Stimulated activated CD4-positive, alpha-beta T cell treated with anti-CD3 and anti-CD28 coated beads, Interleukin-1b, Interleukin-23, amount 100 ng/mL, for 24 hours (primary cell): ENCODE measurements around the gene RCAN2.
"Not testable (repeated sequence)": the region's sequence is repeated elsewhere in the genome, so short reads cannot be mapped to it uniquely, and the experiment has no call there.

ENCODE experiments used
- DNase-seq, 4 experiments: peaks; one replicate each; pipeline ENCODE4 v3.0.0-alpha.2; 2020; ENCODE audit warnings: low read depth in 4 of 4, low spot score in 1 of 4

RCAN2 gene

DNA sequence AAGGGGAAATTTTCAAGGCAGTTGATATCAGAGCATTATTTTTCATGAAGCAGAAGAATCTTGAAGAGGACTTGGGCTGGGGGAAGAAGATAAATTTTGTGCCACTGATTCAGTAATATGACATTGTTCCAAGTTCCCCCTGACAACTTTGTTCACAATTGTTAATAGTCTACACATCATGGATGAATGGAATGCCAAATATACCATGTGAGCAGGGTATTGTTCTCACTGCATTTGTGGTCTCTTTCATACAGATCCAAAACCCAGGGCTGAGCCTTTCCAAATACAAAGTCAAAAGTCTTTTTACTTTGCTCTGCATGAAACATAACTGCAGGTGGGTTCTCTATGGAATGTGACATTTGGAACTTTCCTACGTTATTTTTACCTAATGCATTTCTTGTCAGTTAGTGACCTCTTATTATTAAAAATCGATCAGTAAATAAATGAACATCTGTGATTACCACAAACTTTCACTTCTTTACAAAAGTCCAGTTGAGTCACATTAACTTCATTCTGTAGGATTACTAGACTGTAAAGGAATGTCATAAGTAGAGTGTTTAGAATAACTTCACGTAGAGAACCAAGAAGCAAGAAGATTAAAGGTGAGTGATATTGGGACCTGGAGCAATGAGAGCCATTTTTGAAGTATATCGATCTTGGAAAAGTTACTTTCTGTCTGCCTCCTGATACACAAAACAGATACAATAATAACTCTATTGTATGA is 100.9 kb downstream of the RCAN2 start:
- no peak for DNase-seq

DNA sequence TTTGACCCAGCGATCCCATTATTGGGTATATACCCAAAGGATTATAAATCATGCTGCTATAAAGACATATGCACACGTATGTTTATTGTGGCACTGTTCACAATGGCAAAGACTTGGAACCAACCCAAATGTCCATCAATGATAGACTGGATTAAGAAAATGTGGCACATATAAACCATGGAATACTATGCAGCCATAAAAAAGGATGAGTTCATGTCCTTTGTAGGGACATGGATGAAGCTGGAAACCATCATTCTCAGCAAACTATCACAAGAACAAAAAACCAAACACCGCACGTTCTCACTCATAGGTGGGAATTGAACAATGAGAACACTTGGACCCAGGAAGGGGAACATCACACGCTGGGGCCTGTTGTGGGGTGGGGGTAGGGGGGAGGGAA is 103.5 kb downstream of the RCAN2 start:
- not testable (repeated sequence) for DNase-seq

DNA sequence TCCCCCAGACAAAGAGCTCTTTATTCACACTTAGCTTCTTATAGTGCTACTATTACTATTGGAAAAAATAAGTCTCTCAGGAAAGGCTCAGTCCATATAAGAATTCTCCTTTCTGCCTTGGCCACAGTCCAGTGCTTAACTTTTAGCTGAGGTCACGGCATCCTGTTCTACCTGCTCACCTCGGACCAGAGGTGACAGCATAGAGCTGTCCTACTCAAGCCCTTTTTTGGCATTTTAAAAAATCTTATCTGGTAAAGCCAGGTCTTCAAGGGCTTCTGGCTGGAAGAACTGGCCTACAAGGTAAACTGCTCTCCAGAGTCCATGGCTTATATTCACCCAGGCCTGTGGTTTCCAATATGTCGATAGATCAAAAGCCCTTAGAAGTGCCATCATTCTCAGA is 109.7 kb downstream of the RCAN2 start:
- DNase-seq = no peak

DNA sequence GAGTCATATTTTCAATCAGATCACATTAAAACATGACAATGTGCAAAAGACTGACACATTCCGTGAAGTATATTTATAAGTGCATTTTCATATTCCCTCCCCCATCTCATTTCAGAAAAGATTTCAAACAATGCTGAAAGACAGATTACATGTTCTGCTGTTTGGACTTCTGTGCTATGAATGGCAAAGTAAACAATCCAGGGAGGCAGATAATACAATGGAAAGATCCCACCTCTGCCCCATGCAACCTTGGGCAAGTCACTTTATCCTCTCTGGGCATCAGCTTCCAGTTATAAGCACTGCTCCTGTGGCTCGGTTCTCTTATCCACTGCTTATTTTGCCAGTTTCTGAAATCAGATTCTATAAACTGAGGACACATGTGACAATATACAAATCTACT is 110.2 kb downstream of the RCAN2 start:
- DNase-seq = no peak

DNA sequence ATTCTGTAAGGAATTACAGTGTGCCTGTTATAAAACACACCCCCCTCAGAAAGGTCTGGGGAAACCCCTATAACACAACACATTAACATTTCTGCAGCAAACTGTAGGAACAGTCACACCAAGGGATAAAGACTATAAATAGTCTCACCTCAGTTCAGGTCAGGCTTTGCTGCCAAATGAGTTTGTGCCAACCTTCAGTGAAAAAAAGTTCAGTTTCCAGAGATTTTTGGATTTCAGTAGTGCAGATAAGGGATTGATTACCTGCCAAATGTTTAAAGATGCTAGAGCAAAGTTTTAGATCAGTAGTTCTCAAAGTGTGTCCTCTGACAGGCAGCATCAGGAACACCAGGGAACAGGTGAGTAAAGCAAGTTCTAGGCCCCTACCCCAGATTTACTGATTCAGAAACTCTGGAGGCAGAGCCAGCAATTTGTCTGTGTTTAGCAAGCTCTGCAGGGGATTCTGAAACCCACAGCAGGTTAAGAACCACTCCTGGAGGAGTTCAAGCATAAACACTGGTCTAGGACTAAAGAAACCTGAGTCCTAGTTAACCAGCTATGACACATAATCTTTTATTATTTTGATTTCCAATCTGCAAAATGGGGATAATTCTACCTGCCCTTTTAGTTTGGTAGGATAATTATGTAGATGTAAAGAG is 111.0 kb downstream of the RCAN2 start:
- no peak for DNase-seq

DNA sequence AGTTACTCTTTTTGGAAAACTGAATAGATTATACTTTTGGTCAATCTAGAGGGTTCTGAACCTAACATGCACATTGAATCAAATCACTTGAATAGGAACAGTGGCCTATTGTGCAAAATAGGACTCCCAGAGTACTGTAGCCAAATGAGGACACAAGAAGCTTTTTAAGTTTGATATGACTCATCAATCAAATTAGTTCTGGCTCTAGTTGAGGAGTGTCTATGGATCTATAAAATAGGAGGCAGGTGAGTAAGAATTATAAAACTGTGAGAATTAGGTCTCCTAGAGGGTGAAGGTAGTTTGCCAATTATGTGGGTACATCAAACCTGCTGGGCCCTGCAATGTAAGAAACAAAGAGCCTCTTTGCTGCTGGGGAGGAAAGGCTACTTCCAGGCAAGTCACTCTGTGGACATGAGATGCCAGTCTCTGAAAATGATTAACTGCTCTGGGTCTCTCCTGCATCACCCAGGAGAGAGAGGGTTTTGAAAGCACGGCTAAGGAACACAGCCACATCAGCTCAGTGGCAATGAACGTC is 112.3 kb downstream of the RCAN2 start:
- no peak for DNase-seq

DNA sequence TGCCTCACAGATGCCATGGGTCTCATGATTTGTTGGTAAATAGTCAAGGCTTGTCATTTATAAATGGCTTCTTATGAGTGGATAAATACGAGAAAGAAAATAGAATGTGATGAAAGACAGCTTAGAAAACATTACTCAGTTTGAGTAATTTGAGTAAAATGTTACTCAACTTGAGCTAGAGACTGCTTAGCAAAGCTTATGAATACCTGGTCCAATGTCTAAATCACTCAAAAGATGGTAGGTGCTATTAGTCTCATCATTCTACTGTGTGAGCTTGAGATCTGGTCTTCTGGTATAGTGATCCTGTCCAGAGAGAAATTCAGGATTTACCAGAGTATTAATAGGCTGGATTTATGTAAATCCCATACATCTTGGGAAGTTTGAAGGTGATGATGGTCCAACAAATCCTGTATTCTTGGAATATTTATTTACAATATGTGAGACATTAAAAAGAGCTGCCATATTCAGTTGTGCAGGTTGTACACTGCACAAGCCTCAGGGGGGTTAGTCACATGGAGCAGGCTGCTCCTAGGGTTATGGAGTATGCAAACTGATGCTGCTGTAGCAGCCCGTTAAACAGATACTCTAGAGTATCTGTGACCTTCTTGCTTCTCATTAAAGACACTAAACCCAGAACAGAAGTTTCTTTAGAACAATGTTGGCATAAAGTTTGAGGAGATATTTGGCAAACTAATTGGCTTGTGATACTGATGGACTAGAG is 112.9 kb downstream of the RCAN2 start:
- DNase-seq = no peak

DNA sequence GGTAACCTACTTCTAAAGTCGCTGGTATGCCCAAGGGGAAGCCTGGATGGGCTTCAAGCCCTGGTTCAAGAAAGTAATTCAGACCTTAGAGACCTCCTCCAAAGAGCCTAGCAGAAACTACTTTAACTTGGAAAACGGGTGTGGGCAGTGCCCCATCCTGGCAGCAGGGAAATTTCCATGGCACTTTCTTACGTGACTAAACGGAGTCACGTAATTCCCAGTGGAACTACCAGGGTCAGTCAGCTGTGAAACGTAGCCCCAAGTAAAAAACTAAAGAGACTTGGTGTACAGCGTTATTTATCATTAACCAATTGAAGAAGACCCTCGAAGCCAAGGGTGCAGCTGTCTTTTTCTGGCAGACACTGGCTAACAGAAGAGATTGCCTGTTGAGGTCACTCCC is 114.0 kb downstream of the RCAN2 start:
- no peak for DNase-seq

DNA sequence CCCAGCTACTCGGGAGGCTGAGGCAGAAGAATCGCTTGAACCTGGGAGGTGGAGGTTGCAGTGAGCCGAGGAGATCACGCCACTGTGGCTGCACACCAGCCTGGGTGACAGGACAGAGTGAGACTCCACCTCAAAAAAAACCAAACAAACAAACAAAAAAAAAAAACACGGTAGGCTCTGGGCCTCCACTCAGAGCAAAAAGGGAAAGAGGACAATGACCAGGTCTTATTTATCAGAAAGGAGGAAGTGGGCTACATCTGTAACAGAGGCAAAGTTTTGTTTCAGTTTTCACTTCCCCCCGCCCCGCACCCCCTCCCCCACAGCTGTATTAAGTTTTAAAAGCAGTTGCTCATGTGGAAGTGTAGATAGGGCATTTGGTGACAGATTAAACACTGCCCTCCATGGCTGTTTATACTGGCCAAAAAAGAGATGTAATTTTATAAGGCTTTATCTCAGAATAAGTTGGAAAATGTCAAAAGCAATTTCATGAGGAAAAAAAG is 114.6 kb downstream of the RCAN2 start:
- no peak for DNase-seq

DNA sequence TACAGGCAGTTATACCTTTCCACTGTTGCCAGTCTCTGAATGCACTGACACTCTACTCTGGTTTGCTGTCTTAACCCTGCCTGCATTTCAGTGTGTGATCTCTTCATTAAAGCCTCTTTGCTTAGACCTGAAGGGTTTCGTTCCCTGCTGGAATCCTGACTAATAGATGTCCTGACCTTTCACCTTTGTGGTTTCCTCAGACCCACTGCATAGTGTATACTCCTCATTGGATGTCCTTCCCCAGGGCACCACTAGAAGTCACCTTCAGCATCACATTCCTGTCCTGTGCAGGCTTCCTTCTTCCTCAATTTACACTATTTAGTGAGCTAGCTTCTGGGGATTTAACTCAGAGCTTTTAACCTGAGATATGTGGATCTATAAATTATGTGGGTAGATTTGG is 120.6 kb downstream of the RCAN2 start:
- DNase-seq = no peak

DNA sequence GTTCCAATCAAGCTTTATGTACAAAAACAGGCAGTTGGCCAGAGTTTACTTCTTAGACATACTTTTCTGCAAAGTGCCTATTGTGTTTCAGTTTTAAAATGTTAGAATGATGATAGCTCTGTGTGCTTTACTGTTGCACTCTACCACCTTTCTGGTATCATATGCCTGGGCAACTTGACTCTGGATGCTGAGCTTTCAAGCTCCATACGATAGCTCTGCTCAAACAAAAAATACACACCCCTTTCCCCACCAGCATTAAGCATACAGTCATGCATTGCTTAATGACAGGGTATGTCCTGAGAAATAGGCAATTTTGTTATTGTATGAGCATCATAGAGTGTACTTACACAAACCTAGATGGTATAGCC is 123.1 kb downstream of the RCAN2 start:
- no peak for DNase-seq

DNA sequence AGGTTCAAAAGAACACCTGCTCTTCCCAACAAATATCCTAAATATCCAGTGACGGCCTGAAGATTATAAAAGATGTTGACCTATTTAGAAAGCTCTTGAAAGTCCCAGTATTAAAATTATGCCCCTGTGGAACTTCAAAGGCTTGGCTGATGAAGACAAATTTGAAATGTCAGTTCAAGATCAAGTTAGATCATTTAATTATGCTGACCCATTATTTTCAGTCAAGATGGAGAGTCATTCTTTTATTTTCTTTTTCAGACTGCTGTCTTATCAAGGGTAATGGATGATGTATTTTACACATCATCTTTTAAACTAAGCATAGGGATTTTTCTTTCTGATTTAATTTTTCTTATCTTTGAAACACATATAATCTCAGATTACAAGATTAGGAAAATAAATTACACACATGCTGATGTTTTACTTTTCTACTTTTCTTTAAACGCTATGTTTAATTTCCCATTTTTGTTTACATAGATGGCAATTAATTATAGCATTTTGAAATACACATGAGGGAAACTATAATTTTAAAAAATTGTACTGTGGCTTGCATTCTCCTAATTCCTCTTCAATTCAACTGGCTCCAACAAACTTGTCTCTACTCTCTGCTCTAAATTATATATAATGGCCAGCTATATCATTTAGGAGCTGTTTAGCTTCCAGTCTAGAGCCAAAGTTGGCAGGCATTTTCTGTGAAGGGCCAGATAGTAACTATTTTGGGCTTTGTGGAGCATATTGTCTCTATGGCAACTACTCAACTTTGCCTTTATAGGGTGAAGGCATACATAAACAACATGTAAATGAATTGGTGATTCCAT is 123.7 kb downstream of the RCAN2 start:
- no peak for DNase-seq

DNA sequence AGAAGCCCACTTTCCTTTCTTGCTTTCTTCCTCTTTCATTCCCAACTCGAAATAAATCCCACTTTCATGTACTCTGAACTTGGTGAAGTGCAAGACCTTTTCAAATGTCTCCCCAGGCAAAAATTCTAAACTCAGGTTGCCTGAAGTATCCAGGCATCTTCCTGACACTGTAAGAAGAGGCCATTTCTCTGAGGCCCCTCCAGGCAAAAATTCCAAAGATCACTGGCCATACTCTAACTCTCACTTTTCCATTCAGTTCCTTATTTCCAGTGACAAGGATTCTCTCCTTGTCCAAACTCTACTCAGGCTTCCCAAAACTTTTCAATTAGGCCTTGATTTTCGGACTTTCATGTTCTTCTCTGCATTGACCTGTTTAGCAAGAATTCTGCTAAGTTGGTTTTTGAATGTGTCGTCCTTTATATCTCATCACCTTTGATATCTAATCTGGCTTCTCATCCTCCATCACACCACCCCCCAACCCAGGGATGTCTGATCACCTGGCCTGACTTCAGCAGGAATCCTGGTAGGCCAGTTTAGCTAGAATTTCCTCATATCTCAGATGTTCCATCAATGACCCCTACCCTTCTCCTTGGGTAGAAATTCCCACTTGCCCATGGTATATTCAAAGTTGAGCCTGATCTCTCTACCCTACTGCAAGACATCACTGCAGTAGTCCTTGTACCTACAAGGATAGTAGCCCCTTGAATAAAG is 124.9 kb downstream of the RCAN2 start:
- DNase-seq = no peak

DNA sequence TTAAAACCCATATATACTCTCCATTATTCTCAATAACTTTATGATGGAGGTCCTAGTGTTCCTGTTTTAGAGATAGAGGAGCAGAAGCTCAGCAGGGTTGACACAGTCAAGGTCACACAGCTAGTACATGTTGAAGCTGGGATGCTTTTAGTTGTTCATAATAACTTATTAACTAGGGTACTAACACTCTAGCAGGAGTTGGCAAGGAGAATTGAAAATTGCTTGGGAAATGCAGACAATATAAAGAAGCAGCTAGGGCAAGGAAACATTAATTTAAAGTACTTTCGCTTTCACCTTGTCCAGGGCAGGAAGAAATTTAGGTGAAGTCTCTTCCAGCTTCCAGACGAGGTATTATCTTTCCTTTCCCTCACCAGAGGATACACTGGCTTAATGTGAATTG is 133.7 kb downstream of the RCAN2 start:
- no peak for DNase-seq

DNA sequence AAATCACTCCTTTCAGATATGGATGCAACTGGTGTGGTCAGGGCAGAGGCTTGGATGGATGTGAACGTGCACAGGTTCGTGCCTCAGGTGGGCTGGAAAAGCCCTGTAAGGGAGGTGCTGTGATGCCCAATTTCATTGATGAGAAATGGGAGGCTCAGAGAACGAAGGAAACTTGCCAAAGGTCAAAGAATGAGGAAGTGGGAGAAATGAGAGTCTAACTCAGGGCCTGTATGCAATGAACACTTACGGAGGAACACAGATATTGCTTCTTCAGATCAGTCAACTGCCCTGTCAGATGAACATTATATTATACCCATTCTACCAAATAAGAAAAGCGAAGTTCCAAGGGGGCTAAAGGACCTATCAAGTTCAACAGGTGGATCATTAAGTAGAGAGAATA is 134.7 kb downstream of the RCAN2 start:
- no peak for DNase-seq

DNA sequence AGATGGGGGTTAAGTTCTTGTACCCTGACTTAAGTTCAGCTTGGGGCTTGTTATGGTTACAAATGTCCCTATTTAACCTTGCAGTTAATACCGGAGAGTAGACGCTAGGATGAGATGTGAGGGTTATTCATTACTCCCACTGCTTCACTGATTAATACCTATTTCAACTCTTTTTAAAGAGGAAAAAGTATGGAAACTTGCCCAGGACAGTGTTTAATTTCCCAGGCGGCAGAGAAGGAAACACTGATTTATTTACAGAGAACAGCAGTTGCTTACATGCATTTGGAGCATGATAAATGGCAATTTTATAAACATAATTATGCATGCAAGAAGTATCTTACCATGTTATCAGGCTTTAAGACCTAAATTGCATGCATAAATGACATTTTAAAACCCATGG is 137.7 kb downstream of the RCAN2 start:
- no peak for DNase-seq

DNA sequence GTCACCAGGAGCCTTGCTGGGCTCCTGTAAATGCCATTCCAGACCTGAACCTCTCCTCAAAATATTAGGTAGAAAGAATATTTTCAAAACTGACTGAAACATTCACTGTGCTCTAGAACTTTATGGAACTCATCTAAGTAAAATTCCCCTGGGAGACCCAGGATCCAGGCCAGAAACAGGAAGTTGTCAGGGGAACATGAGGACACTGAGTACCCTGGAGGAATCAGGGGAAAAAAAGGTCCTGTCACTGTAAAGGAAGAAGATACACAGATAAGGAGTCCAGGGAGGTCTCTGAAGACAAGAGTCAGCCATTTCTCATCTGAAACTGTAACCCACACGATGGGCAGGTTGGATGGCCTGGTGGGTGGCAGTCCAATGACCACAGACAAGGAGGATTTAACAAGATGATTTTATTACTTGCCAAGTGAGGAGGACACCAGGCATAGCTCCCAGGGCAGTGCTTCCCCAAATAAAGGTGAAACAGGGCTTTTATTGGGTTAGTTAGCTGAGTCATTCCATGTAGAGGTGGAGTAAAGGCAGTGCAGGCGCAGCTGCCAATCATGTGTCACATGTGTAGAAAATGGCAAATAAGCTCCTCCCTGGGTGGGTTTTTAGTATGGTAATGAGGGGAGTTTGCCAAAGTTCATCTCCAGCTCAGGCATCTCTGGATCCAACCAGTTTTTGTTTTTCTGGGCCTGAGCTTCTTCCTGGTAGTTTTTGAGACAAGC is 138.5 kb downstream of the RCAN2 start:
- no peak for DNase-seq

DNA sequence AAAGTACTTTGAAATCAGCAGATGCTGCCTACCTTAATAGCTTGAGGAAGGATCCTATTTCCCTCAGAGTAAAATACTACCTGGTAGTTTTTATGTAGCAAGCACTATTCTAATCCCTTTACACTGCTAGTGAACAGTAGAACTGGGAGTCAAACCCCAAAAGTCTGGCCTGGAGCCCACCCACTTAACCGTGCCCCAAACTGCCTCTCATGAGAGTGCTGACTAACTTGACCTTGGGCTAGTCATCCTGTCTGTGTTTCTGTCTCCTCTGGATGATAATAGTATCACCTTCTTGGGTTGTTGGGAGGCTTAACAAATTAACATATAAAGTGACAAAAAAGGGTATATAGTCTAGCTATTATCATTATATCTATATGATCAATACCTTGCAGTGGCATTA is 140.5 kb downstream of the RCAN2 start:
- DNase-seq = no peak

DNA sequence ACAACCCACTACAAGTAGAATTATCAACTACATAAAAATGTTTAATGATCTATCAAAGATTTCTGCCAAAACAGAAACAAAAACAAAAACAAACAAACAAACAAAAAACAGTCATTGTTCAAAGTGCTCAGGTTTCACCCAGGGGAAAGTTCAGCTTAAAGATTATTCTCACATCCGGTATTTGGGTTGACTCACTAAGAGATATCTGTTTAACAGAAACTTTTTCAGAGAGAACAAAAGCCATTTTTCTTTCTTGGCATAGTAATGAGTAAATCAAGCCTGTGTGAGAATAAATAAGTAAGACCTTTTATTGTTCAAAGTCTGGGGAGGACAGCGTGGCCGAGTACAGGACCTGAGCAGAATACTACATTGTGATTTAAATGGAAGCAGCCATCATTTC is 143.6 kb downstream of the RCAN2 start:
- no peak for DNase-seq

DNA sequence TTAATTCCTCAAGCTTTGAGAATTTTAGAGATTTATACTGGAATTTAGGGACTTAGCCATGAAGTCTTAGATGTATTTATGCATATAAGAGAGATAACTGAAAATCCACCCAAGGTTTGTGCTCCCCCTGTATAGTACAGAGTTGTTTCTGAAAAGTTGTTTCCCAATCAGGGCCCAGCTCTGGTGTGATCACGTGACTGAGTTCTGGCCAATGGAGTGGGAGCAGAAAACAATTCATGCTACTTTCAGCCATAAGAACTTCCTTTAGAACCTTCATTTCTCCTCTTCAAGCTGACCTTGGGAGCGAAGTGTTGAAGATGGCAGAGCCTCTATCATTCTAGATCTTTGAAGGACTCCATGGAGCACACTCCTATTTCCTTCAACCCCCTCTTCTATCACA is 151.0 kb downstream of the RCAN2 start:
- no peak for DNase-seq
